CD4-positive, alpha-beta T cell (primary cell): ENCODE measurements around the gene FAM151A. TPM values are rescaled to one million over a fixed set of nuclear protein-coding genes. Genes with fewer than 3 reads are reported as not detected.

Experiments used
- ATAC-seq: fragments of 200-7000 bp; cut with Tn5 transposase; one replicate; pipeline ENCODE4 v1.10.0; 2022; ENCODE audit warnings: mild to moderate bottlenecking; ENCODE audit not compliant: poor library complexity
- CTCF ChIA-PET: fragments of 350-600 bp; sonication (Branson Sonifier 250); formaldehyde crosslinking; loops from one replicate; lab custom pipeline; 2021; ENCODE audit warnings: antibody characterized with exemption, inconsistent platforms; lab: Charles Lee
- POLR2A ChIA-PET: fragments of 350-600 bp; sonication (Branson Sonifier 250); formaldehyde crosslinking; loops from one replicate; lab custom pipeline; 2021; ENCODE audit warnings: antibody characterized with exemption, inconsistent platforms; lab: Charles Lee
- DNase-seq, 14 experiments: peaks; one replicate each; pipeline ENCODE4 v3.0.0-alpha.2; 2013 to 2020; ENCODE audit warnings: mixed read lengths in 2 of 14
- H3K27ac ChIP-seq, 2 donors: one replicate each; pipeline versions ENCODE4 v1.5.1 to v1.7.0; 2013; ENCODE audit warnings: low read length in 2 of 2, low read depth in 1 of 2, mild to moderate bottlenecking in 1 of 2
- H3K27me3 ChIP-seq, 2 experiments: 1 replicate in 1 of 2; 2 replicates in 1 of 2; pipeline versions ENCODE4 v1.6.1 to v1.7.0; 2013; ENCODE audit warnings: low read length in 2 of 2, control low read depth in 1 of 2, mild to moderate bottlenecking in 1 of 2, moderate library complexity in 1 of 2; ENCODE audit not compliant: insufficient read depth in 2 of 2, control insufficient read depth in 1 of 2
- H3K36me3 ChIP-seq: one replicate; pipeline ENCODE4 v1.6.1; 2013; ENCODE audit warnings: low read length, control low read depth; ENCODE audit not compliant: insufficient read depth
- H3K4me1 ChIP-seq: one replicate; pipeline ENCODE4 v1.6.1; 2013; ENCODE audit warnings: low read length, control low read depth; ENCODE audit not compliant: insufficient read depth
- H3K4me3 ChIP-seq: one replicate; pipeline ENCODE4 v1.5.1; 2013; ENCODE audit warnings: mild to moderate bottlenecking, low read length, moderate library complexity
- H3K9me3 ChIP-seq, 2 experiments: 1 replicate in 1 of 2; 2 replicates in 1 of 2; pipeline versions ENCODE4 v1.6.1 to v1.7.0; 2013; ENCODE audit warnings: low read length in 2 of 2, mild to moderate bottlenecking in 2 of 2, control low read depth in 1 of 2, moderate library complexity in 1 of 2; ENCODE audit not compliant: control insufficient read depth in 1 of 2, insufficient read depth in 1 of 2
- H3K27ac Mint-ChIP-seq: one replicate; pipeline ENCODE4 v1.8.0; 2020; ENCODE audit warnings: mixed read lengths
- H3K27me3 Mint-ChIP-seq: one replicate; pipeline ENCODE4 v1.8.0; 2021; ENCODE audit warnings: mixed read lengths
- H3K36me3 Mint-ChIP-seq: one replicate; pipeline ENCODE4 v1.8.0; 2021; ENCODE audit warnings: low read depth, mixed read lengths
- H3K4me1 Mint-ChIP-seq: one replicate; pipeline ENCODE4 v1.8.0; 2021; ENCODE audit warnings: low read depth, mixed read lengths
- H3K4me3 Mint-ChIP-seq: one replicate; pipeline ENCODE4 v1.8.0; 2020; ENCODE audit warnings: mild to moderate bottlenecking, mixed read lengths
- H3K9me3 Mint-ChIP-seq: one replicate; pipeline ENCODE4 v1.8.0; 2020; ENCODE audit warnings: mixed read lengths
- intact Hi-C, 2 experiments: fragments of 100-400 bp; cut with DNase I in 1 of 2; cut with micrococcal nuclease in 1 of 2; formaldehyde crosslinking; loops; one replicate each; pipeline versions ENCODE4 v1.15.1 to v1.9.0; 2023 to 2025; cut with DNase I, micrococcal nuclease
- total RNA-seq, 174 experiments: library from RNA in 2 of 174; stranded (reverse) in 2 of 174; gene quantifications; one replicate each; pipeline ENCODE4 v1.2.3 and lab custom pipeline; 2021 to 2026
- TF ChIP-seq, protein P1 (sequence below): fragments of 200-600 bp; IDR thresholded peaks from one replicate; pipeline ENCODE4 v1.8.0; 2022; ENCODE audit warnings: antibody characterized with exemption, mild to moderate bottlenecking

FAM151A gene
- total RNA-seq, 2 experiments from 2014 or later: not detected

DNA sequence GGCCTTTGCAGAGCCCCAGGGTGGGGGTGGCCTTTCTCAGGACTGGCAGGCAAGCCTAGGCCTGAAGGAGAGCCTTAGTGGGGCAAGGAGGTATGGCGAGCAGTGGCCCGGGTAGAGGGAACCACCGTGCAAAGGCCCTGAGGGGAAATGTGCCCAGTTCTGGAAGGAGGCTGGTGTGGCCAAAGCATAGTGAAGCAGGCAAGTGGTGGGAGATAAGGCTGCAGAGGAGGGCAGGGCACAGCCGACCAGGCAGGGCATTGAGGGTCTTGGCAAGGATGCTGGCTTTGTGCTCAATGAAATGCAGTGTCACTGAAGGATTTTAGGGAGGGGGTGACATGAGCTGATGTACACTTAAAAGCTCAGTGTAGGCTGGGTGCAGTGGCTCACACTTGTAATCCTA is 41.0 kb upstream of the FAM151A start:
- H3K27ac Mint-ChIP-seq: no peak overlapping the region
- H3K4me1 Mint-ChIP-seq: no peaks in the 10 kb centered on the region
- H3K27me3 Mint-ChIP-seq: no peaks in the 10 kb centered on the region
- H3K4me1 ChIP-seq: no peaks in the 10 kb centered on the region
- H3K27ac ChIP-seq: no peak overlapping the region
- H3K36me3 Mint-ChIP-seq: no peaks in the 10 kb centered on the region
- no peak for DNase-seq
- intact Hi-C loops: no loop called here
- H3K9me3 ChIP-seq: peaks cover 0 to 4% of the 10 kb centered on the region in 2 experiments
- H3K4me3 ChIP-seq: no peak overlapping the region
- TF ChIP-seq, protein P1, sequence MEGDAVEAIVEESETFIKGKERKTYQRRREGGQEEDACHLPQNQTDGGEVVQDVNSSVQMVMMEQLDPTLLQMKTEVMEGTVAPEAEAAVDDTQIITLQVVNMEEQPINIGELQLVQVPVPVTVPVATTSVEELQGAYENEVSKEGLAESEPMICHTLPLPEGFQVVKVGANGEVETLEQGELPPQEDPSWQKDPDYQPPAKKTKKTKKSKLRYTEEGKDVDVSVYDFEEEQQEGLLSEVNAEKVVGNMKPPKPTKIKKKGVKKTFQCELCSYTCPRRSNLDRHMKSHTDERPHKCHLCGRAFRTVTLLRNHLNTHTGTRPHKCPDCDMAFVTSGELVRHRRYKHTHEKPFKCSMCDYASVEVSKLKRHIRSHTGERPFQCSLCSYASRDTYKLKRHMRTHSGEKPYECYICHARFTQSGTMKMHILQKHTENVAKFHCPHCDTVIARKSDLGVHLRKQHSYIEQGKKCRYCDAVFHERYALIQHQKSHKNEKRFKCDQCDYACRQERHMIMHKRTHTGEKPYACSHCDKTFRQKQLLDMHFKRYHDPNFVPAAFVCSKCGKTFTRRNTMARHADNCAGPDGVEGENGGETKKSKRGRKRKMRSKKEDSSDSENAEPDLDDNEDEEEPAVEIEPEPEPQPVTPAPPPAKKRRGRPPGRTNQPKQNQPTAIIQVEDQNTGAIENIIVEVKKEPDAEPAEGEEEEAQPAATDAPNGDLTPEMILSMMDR: no peak
- CTCF ChIA-PET: no interaction called here
- H3K4me3 Mint-ChIP-seq: no peak overlapping the region
- peaks cover 3% of the 10 kb centered on the region for H3K9me3 Mint-ChIP-seq
- POLR2A ChIA-PET: no interaction called here
- no peaks in the 10 kb centered on the region for H3K36me3 ChIP-seq
- no peak for ATAC-seq
- no peaks in the 10 kb centered on the region for H3K27me3 ChIP-seq

DNA sequence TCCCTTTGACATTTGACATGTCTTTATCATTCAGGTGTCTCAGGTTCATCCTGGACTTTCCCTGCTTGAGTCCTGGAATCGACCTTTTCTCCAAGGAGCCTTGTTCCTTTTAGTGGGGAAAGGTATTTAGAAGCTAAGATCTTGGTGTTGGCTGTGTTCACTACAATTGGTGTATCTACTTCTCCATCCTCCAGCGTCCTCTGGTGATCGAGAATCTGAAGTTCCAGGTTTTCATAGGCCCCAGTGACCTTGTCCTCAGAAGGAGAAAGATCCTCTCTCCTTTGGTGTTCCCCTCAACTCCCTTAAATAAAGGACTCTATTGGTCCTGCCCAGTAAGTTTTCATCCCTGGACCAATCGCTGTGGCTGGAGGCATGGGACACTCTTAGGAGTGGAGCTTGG is 40.4 kb upstream of the FAM151A start:
- CTCF ChIA-PET: no interaction called here
- intact Hi-C loops: no loop called here
- H3K4me3 ChIP-seq: no peak overlapping the region
- Mint-ChIP-seq H3K4me3 (no peak overlapping the region), H3K36me3 (no peaks in the 10 kb centered on the region), H3K27me3 (no peaks in the 10 kb centered on the region), H3K27ac (no peak overlapping the region), H3K9me3 (peaks cover 3% of the 10 kb centered on the region), H3K4me1 (no peaks in the 10 kb centered on the region)
- H3K4me1 ChIP-seq: no peaks in the 10 kb centered on the region
- TF ChIP-seq, protein P1: no peak
- peaks cover 0 to 4% of the 10 kb centered on the region in 2 experiments for H3K9me3 ChIP-seq
- H3K27me3 ChIP-seq: no peaks in the 10 kb centered on the region
- no peak for DNase-seq
- H3K36me3 ChIP-seq: no peaks in the 10 kb centered on the region
- no peak overlapping the region for H3K27ac ChIP-seq
- no peak for ATAC-seq
- POLR2A ChIA-PET: no interaction called here

DNA sequence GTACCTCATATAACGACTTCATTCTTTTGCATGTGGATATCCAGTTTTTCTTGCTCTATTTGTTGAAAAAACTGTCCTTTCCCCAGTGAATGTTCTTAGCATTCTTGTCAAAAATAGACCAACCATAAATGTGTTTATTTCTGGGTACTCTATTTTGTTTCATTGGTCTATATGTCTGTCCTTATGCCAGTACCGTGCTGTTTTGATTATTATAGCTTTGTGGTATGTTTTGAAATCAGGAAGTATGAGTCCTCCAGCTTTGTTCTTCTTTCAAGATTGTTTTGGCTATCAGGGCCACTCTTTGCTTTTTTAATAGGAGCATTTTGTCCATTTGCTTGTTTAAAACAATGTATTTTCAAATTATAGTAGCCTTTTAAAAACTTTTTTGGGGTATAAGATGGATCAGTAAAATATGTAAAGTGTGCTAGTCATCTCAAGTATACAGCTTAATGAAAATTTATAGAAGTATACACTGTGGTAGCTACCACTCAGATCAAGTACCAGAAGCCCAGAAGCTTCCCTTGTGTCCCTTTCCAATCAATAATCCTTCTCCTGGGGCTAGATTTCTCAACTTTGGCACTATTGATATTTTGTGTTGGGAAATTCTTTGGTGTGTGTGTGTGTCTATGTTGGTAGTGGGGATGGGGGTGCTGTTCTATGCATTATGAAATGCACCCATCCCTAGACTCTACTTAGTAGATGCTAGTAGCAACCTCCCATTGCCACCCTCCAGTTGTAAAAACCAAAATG is 35.0 kb upstream of the FAM151A start:
- POLR2A ChIA-PET: no interaction called here
- no peak for DNase-seq
- no peak overlapping the region for H3K4me3 Mint-ChIP-seq

More for the DNA sequence above, 35.0 kb upstream of the FAM151A start:
- Histone ChIP-seq H3K4me1 (no peaks in the 10 kb centered on the region), H3K27me3 (no peaks in the 10 kb centered on the region), H3K36me3 (no peaks in the 10 kb centered on the region), H3K27ac (no peak overlapping the region), H3K4me3 (no peak overlapping the region), H3K9me3 (peaks cover 0 to 4% of the 10 kb centered on the region in 2 experiments)
- TF ChIP-seq, protein P1: no peak
- peaks cover 3% of the 10 kb centered on the region for H3K9me3 Mint-ChIP-seq
- intact Hi-C loops: no loop called here
- H3K36me3 Mint-ChIP-seq: no peaks in the 10 kb centered on the region
- ATAC-seq: no peak
- CTCF ChIA-PET: no interaction called here
- H3K27me3 Mint-ChIP-seq: no peaks in the 10 kb centered on the region
- H3K4me1 Mint-ChIP-seq: no peaks in the 10 kb centered on the region
- no peak overlapping the region for H3K27ac Mint-ChIP-seq
